ENCODE measurements around the gene NFKB1.
"Not testable (repeated sequence)": the region's sequence is repeated elsewhere in the genome, so short reads cannot be mapped to it uniquely, and the experiment has no call there.

NFKB1 gene

DNA sequence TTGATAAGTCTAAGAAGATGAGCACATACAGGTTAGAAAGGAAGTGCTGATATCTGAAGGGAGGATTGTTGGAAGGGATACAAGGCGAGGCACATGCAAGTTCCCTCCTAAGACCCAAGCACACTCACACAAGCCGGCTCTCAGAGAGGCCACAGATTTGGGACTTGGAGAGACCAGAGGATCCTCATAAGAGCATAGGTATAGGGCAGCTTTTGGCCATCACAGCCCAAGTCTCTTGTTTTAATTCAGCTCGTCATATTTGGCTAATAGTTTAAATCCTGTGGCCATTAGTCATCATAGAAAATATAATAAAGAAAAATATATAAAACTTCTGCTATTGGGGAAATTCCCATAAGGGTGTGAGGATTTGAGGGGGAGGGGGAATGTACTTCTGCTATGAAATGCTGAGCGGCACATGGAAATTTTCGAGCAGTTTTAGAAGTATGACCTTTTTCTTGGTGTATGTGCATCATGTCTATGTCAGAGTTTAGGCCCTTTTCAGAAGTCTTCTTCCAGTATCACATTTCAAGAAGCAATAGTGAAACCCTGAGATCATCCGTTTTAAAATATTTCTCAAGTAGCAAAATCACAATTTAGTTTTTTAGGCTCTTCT, 97.7 kb downstream of the NFKB1 start:
- DNase-seq (ENCODE audit: low spot score) = no peak

- no peak for DNase-seq (ENCODE audit: low spot score)
Observed at GRCh38 chr4:102599455-102599854, 98.3 kb downstream of the NFKB1 start.

- no peak for DNase-seq (ENCODE audit: low spot score)
Observed at GRCh38 chr4:102599886-102600285, 98.7 kb downstream of the NFKB1 start.

DNA sequence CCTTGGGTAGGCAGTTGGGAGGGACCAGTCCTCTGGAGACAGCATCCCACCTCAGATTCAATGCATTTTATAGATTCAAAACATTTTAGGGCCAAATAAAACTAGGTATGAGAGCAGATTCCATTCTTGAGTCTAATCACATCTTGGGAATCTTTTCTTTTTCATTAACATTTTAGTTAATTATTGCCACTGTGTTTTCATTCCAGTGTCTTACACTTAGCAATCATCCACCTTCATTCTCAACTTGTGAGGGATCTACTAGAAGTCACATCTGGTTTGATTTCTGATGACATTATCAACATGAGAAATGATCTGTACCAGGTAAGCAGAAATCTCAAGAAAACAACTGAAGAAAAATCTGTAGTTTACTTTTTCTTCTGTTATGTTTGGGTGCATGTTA, 99.5 kb downstream of the NFKB1 start:
- DNase-seq (ENCODE audit: low spot score) = no peak

- no peak for DNase-seq (ENCODE audit: low spot score)
Observed at GRCh38 chr4:102601586-102602227, 100.5 kb downstream of the NFKB1 start.

DNA sequence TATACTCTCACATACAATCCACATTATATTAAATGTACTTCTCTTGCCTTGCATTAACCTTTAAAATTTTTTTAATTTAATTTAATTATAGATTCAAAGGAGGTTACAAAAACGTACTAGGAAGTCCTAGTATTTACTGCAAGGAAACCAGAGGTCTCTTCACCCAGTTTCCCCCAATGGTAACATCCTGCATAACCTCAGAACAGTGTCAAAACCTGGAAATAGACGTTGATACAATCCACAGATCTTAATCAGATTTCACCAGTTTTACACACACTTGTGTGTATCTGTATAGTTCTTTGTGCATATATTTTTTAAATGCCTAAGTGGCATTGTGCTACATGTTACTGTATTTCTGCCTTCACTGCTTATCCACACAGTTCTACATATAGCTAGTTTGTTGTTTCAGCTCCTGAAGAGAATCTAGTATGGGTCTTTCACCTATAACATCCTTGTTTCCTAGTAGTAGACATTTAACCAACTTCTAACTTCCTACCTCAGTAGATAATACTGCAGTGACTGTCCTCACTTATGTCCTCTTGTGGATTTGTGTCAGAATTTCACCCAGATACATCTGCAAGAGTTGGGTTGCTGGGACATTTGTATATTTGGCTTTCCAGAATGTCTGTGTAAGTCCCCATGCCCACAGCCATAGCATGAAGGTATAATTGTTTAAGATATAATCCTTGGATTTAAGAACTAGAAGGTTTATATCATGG, 103.2 kb downstream of the NFKB1 start:
- DNase-seq (ENCODE audit: low spot score) = no peak

GRCh38 chr4:102606261-102606660, 105.1 kb downstream of the NFKB1 start:
- DNase-seq (ENCODE audit: low spot score) = peak; percentile 13

GRCh38 chr4:102606846-102607450, 105.8 kb downstream of the NFKB1 start:
- peak; percentile 49 for DNase-seq (ENCODE audit: low spot score)

DNA sequence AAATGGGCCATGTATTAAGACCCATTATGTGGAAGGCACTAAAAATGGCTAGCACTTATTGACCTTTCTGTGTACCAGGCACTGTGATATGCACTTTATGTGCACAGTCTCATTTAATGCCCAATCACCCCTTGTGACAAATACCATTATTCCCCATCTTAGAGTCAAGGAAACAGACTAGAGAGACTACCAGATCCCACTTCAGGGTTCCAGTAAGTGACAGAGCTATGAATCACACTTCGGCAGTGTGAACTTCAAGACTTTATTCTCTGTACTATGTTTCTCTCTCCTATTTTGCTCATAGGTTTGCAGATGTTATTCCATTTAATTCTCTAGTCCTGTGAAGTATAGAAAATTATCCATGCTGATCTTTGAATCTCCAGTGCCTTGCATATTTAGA, 107.0 kb downstream of the NFKB1 start:
- no peak for DNase-seq (ENCODE audit: low spot score)

DNA sequence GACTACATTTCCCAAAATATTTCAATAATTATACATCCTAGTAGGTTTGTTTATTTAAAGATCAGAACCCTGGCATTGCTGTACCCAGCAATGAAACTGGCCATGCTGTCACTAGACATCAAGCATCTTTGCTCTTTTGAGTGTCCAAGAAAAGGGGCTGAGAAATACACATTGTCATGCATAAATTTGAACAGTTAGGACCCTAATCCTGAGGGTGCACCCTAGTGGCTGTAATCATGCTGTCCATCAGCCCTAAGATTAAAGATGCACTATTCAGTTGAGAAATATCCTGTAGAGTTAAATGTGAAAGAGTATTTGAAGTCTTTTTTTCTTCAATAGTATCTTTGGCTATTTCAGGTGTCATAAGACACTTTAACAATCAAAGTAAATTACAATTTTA, 108.8 kb downstream of the NFKB1 start:
- no peak for DNase-seq (ENCODE audit: low spot score)

DNA sequence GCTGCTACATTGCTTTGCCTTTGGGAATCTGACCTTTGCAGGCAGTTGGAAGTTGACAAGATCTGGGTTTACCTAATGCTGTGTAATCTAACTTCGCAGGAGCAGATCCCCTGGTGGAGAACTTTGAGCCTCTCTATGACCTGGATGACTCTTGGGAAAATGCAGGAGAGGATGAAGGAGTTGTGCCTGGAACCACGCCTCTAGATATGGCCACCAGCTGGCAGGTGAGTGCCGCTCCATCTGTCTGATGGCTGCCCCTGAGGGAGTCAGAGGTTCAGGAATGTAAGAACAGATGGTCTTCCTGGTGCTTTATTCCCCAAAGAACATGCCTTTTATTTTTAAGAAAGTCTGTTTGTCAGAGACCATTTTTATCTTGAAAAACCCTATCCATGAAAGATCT, 109.3 kb downstream of the NFKB1 start:
- no peak for DNase-seq (ENCODE audit: low spot score)

- DNase-seq (ENCODE audit: low spot score) = no peak
Observed at GRCh38 chr4:102612210-102612609, 111.1 kb downstream of the NFKB1 start.

- no peak for DNase-seq (ENCODE audit: low spot score)
Observed at GRCh38 chr4:102612824-102613366, 111.7 kb downstream of the NFKB1 start.

- DNase-seq (ENCODE audit: low spot score) = no peak
Observed at GRCh38 chr4:102614801-102615200, 113.6 kb downstream of the NFKB1 start.

DNA sequence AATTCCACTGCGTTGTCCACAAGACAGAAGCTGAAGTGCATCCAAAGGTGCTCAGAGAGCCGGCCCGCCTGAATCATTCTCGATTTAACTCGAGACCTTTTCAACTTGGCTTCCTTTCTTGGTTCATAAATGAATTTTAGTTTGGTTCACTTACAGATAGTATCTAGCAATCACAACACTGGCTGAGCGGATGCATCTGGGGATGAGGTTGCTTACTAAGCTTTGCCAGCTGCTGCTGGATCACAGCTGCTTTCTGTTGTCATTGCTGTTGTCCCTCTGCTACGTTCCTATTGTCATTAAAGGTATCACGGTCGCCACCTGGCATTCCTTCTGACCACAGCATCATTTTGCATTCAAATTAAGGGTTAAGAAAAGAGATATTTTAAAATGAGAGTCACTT, 115.5 kb downstream of the NFKB1 start:
- no peak for DNase-seq (ENCODE audit: low spot score)

DNA sequence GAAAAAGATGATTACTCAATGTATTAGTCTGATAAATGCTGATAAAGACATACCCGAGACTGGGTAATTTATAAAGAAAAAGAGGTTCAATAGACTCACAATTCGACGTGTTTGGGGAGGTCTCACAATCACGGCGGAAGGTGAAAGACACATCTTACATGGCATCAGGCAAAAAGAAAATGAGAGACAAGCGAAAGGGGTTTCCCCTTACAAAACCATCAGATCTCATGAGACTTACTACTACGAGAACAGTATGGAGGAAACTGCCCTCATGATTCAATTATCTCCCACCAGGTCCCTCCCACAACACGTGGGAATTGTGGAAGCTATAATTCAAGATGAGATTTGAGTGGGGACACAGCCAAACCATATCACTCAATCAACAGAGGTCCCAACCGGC, 117.9 kb downstream of the NFKB1 start:
- not testable (repeated sequence) for DNase-seq (ENCODE audit: low spot score)

DNA sequence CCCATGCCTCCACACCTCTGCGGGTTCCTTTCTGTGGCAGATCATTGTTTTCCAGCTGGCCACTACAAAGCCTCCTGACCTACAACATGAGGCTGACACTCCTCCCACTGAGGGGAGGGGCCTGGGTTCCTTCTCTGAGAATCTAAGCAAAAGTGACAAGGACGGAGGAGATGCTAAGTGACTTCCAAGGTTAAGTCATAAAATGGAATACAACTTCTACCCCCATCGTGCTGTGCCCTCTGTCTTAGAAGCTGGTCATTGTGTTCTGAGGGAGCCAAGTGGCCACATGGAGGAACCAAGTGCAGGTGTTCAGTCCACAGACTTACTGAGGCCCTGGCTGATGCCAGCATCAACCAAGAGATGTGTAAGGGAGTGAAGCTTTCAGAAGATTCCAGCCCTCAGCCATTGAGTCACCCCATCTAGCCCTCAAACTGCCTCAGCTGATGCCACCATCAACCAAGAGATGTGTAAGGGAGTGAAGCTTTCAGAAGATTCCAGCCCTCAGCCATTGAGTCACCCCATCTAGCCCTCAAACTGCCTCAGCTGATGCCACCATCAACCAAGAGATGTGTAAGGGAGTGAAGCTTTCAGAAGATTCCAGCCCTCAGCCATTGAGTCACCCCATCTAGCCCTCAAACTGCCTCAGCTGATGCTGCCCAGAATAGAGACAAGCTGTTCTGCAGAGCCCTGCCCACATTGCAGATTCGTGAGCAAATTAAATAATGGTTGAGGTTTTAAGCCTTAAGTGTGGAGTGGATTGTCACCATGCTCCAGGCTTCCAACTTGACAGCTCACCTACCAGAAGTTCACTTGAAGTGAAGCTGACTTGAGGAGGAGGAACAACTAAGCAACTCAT, 118.8 kb downstream of the NFKB1 start:
- DNase-seq (ENCODE audit: low spot score) = not testable (repeated sequence)

DNA sequence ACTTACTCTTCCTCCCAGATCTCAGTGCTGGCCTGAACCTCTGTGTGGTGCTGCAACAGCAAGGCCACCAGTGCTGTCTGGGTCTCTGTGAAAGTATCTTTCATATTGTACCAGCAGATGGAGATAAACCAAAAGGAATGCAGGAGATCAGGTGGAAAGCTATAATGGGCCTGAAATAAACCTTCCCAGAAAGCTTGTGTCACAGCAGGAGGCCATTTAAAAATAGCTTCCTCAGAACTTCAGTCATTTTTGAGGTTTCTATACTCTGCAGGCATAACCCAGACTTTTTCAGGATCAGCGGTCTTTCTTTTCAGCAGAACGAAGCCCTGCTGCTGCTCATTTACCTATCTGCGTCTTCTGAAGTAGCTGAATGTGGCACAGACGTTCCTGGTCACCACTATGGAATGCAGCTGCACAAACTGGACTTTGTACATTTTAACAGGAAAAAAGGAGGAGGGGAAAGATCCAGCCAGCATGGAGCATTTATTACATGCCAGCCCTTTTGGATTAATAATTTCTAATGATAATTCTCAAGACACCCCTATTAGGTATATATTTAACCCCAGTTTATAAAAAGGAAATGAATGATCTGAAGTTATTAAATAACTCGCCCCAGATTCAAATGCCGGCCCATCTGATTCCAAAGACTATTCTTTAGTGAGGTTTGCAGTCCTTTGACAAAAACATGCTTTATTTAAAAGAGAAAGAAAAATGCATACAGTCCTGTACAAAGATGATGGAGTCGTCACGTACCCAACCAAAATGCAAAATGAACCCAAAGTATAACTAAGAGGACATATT, 119.7 kb downstream of the NFKB1 start:
- peak; percentile 72 for DNase-seq (ENCODE audit: low spot score)

GRCh38 chr4:102623622-102624021, 122.5 kb downstream of the NFKB1 start:
- DNase-seq (ENCODE audit: low spot score) = peak; percentile 54

- no peak for DNase-seq (ENCODE audit: low spot score)
Observed at GRCh38 chr4:102624505-102624904, 123.3 kb downstream of the NFKB1 start.
